ENCODE data around the gene OCA2.
"Not testable (repeated sequence)": the region's sequence is repeated elsewhere in the genome, so short reads cannot be mapped to it uniquely, and the experiment has no call there.

Gene OCA2

GRCh38 chr15:27804569-27805260 is 294.4 kb downstream of the OCA2 start:
- DNase-seq, result no peak

GRCh38 chr15:27798807-27799206 is 300.3 kb downstream of the OCA2 start:
- no peak for DNase-seq

GRCh38 chr15:27797765-27798164 is 301.4 kb downstream of the OCA2 start:
- DNase-seq, result no peak

GRCh38 chr15:27796405-27797320 is 302.5 kb downstream of the OCA2 start:
- DNase-seq, result no peak

GRCh38 chr15:27792756-27793264 is 306.3 kb downstream of the OCA2 start:
- no peak for DNase-seq

- DNase-seq, result no peak
Observed at GRCh38 chr15:27790270-27790669, 308.8 kb downstream of the OCA2 start.

- no peak for DNase-seq
Observed at GRCh38 chr15:27787931-27788330, 311.2 kb downstream of the OCA2 start.

GRCh38 chr15:27784107-27784506 is 315.0 kb downstream of the OCA2 start:
- no peak for DNase-seq

- DNase-seq, result no peak
Observed at GRCh38 chr15:27783678-27784077, 315.4 kb downstream of the OCA2 start.

- no peak for DNase-seq
Observed at GRCh38 chr15:27782125-27782524, 317.0 kb downstream of the OCA2 start.

- no peak for DNase-seq
Observed at GRCh38 chr15:27776501-27776900, 322.6 kb downstream of the OCA2 start.

GRCh38 chr15:27774638-27775037 is 324.5 kb downstream of the OCA2 start:
- no peak for DNase-seq

GRCh38 chr15:27774191-27774590 is 324.9 kb downstream of the OCA2 start:
- no peak for DNase-seq

GRCh38 chr15:27771892-27772291 is 327.2 kb downstream of the OCA2 start:
- DNase-seq, result no peak

- no peak for DNase-seq
Observed at GRCh38 chr15:27770769-27771554, 328.2 kb downstream of the OCA2 start.

- no peak for DNase-seq
Observed at GRCh38 chr15:27770086-27770607, 329.0 kb downstream of the OCA2 start.

- DNase-seq, result no peak
Observed at GRCh38 chr15:27769652-27770051, 329.5 kb downstream of the OCA2 start.

GRCh38 chr15:27768732-27769475 is 330.2 kb downstream of the OCA2 start:
- no peak for DNase-seq

- DNase-seq, result no peak
Observed at GRCh38 chr15:27767918-27768640, 331.0 kb downstream of the OCA2 start.

- DNase-seq, result not testable (repeated sequence)
Observed at GRCh38 chr15:27767430-27767829, 331.7 kb downstream of the OCA2 start.

GRCh38 chr15:27764339-27764738 is 334.8 kb downstream of the OCA2 start:
- DNase-seq, result no peak
